ENCODE data around the gene SEZ6L.

Gene SEZ6L

DNA sequence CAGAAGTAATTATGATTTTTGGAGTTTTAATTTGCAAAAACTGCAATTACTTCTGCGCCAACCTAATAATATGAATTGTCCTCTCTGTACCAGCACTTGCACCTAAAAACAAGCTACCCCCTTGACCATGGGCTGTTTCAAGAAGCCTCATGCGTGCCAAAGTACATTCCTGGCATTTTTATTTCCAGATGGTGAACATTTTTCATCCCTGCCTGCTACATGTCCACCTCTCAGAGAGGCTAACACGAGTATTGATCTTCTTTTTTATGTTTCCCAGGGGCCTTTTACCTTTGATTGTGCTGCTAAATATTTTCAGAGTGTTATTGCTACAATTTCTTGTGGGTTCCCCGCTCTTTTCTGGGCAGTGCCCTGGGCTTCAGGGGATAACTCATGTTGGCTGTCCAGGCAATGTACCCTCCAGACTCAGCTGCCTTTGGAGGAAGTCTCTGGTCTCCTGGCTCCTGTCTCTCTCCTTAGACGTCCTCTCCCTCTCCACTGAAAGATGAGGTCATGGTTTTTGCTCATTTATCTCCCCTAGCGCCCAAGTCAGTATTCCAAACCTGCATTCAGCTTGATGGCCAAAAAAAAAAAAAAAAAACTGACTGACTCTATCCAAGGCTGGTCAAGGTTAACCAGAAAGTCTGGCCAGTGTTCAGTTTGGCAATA is 173.6 kb downstream of the SEZ6L start:
- no peak for DNase-seq
- Histone ChIP-seq H3K9me3 (peaks cover 0 to 16% (median 0%) of the 10 kb centered on the region in 3 donors), H3K4me3 (no peak overlapping the region), H3K27ac (no peak overlapping the region), H3K27me3 (peaks cover 0 to 22% of the 10 kb centered on the region in 2 donors), H3K4me1 (no peaks in the 10 kb centered on the region), H3K36me3 (no peaks in the 10 kb centered on the region)
- intact Hi-C loops (cut with DNase I; ENCODE audit: low total_unique reads) = no loop called here
- TF ChIP-seq, protein P1, sequence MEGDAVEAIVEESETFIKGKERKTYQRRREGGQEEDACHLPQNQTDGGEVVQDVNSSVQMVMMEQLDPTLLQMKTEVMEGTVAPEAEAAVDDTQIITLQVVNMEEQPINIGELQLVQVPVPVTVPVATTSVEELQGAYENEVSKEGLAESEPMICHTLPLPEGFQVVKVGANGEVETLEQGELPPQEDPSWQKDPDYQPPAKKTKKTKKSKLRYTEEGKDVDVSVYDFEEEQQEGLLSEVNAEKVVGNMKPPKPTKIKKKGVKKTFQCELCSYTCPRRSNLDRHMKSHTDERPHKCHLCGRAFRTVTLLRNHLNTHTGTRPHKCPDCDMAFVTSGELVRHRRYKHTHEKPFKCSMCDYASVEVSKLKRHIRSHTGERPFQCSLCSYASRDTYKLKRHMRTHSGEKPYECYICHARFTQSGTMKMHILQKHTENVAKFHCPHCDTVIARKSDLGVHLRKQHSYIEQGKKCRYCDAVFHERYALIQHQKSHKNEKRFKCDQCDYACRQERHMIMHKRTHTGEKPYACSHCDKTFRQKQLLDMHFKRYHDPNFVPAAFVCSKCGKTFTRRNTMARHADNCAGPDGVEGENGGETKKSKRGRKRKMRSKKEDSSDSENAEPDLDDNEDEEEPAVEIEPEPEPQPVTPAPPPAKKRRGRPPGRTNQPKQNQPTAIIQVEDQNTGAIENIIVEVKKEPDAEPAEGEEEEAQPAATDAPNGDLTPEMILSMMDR (IDR thresholded peaks at IDR 0.05) = no peak

DNA sequence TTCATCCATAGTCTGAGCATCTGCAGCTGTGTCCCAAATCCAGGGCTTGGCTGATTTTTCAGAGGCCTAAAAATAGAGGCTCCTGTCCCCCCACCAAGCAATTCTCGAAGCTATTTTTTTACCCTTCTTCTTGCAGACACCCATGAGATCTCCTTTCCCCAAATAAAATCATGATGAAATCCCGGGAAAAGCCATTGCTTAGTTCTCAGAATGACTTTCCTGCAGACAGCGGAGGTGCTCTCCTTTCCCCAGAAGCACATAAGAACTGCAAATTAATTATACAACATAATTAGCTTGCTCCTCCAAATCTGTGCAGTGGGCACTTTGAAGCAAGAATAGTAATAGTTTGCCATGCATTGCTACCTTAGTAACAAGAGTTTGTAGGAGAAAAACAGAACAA is 176.2 kb downstream of the SEZ6L start:
- peaks cover 0 to 16% (median 0%) of the 10 kb centered on the region in 3 donors for H3K9me3 ChIP-seq
- TF ChIP-seq, protein P1 (IDR thresholded peaks at IDR 0.05) = no peak
- peaks cover 0 to 16% of the 10 kb centered on the region in 2 donors for H3K27me3 ChIP-seq

DNA sequence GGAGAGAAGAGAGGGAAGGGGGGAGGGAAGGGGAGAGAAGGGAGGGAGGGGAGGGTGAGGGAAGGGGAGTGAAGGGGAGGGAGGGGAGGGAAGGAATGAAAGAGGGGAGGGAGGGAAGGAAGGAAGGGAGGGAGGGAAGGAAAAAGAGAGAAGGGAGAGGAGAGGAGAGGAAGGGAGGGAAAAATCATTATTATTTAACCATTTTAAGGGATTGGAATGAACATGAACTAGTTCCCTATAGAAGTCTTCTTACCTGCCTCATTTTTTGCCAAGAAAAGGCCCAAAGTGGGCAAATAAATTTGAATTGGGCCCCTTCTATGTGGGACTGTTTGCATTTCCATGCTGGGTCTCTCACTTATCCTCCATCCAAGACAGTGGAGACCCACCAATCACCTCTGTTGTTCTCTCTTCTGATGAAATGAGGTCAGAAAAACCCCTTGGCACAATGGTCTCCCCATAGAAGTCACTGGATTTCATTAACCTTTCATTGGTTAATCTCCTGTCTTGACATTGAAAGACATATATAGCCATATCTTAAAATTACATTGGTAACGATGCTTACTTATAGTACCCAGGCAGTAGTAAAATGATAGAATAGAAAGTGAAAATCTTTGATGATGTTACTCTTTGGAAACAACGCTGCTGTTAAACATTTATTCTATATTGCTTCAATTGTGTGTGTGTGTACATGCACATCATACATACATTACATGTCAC is 179.7 kb downstream of the SEZ6L start:
- peaks cover 0 to 16% (median 0%) of the 10 kb centered on the region in 3 donors for H3K9me3 ChIP-seq
- no peak for DNase-seq
- peaks cover 0 to 17% of the 10 kb centered on the region in 2 donors for H3K27me3 ChIP-seq
- no peak overlapping the region for H3K27ac ChIP-seq
- H3K4me3 ChIP-seq = no peak overlapping the region
- H3K36me3 ChIP-seq = no peaks in the 10 kb centered on the region
- intact Hi-C loops (cut with DNase I; ENCODE audit: low total_unique reads) = no loop called here
- H3K4me1 ChIP-seq = no peaks in the 10 kb centered on the region
- TF ChIP-seq, protein P1 (IDR thresholded peaks at IDR 0.05) = no peak

More for the DNA sequence above, 176.2 kb downstream of the SEZ6L start:
- Histone ChIP-seq H3K27ac (no peak overlapping the region), H3K4me3 (no peak overlapping the region), H3K4me1 (no peaks in the 10 kb centered on the region), H3K36me3 (no peaks in the 10 kb centered on the region)
- no peak for DNase-seq
- intact Hi-C loops (cut with DNase I; ENCODE audit: low total_unique reads) = no loop called here

DNA sequence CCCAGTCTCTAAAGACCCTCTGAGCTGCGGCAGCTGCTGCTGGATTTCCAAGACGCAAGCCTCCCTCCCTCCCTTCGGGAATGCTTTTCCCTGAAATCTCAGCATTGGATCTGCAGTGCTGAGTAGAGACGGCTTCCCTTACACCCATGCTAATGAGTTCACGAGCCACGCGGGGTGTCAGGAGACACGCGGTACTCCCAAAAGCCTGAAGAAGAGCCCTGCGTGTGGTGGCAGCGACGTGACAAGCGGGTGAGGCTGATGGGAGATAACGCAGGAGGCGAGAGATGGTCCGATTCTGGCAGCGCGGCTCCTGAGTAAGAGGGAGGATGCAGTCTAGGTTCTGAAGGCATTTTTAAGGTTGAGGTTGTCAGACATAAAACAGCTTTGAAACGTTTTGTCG is 185.4 kb downstream of the SEZ6L start:
- no peak overlapping the region for H3K27ac ChIP-seq
- no peaks in the 10 kb centered on the region for H3K9me3 ChIP-seq
- intact Hi-C loops (cut with DNase I; ENCODE audit: low total_unique reads) = no loop called here
- H3K27me3 ChIP-seq = peaks cover 0 to 29% of the 10 kb centered on the region in 2 donors
- no peak for DNase-seq
- H3K4me3 ChIP-seq = no peak overlapping the region
- no peaks in the 10 kb centered on the region for H3K36me3 ChIP-seq
- TF ChIP-seq, protein P1 (IDR thresholded peaks at IDR 0.05) = no peak
- H3K4me1 ChIP-seq = no peaks in the 10 kb centered on the region

DNA sequence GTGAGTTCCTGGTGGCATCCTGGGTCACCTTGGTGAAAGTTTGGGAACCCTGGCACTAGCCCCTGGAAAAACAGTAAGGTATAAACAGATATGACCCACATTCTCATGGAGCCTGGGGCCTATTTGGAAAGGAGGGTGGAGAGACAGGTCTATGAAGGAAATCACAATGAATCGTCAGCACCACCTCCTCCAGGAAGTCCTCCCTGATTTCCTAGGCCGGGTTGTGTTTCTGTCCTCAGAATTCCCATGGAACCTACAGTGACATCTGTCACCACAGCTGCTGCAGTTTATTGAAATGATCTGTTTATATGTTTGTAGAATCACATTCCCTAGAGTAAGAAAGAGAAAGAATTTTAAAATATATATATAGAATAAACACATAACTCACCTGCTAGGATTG is 188.0 kb downstream of the SEZ6L start:
- Histone ChIP-seq H3K36me3 (no peaks in the 10 kb centered on the region), H3K27me3 (peaks cover 0 to 36% of the 10 kb centered on the region in 2 donors)
- intact Hi-C loops (cut with DNase I; ENCODE audit: low total_unique reads) = no loop called here

More for the DNA sequence above, 188.0 kb downstream of the SEZ6L start:
- TF ChIP-seq, protein P1 (IDR thresholded peaks at IDR 0.05) = no peak
- no peaks in the 10 kb centered on the region for H3K9me3 ChIP-seq
- H3K27ac ChIP-seq = no peak overlapping the region
- no peak for DNase-seq
- peaks cover 0 to 8% (median 2%) of the 10 kb centered on the region in 4 donors for H3K4me1 ChIP-seq
- no peak overlapping the region for H3K4me3 ChIP-seq
